Lung (tissue), 12 donors: Measurements from ENCODE around the gene APOBEC3F. TPM values are rescaled to one million over a fixed set of nuclear protein-coding genes. Genes with fewer than 3 reads are reported as not detected.
"Not testable (repeated sequence)": the region's sequence is repeated elsewhere in the genome, so short reads cannot be mapped to it uniquely, and the experiment has no call there.

Experiments
- ATAC-seq: fragments of 200-7000 bp; cut with Tn5 transposase; one replicate; pipeline ENCODE4 v1.9.1; 2020; ENCODE audit warnings: moderate number of reproducible peaks; ENCODE audit not compliant: insufficient read depth, low FRiP score
- DNase-seq, 3 donors: peaks; one replicate each; pipeline ENCODE4 v3.0.0-alpha.2; 2013 to 2017
- H3K27ac ChIP-seq, 2 donors: one replicate each; pipeline ENCODE4 v1.5.1; 2013; ENCODE audit warnings: mild to moderate bottlenecking in 2 of 2, moderate library complexity in 2 of 2, control low read depth in 1 of 2, inconsistent platforms in 1 of 2, low read depth in 1 of 2, low read length in 1 of 2
- H3K27me3 ChIP-seq, 3 donors: one replicate each; pipeline ENCODE4 v1.5.1; 2013; ENCODE audit warnings: low read length in 2 of 3; ENCODE audit not compliant: control insufficient read depth in 3 of 3, insufficient read depth in 3 of 3
- H3K36me3 ChIP-seq, 4 donors: one replicate each; pipeline ENCODE4 v1.5.1; 2013; ENCODE audit warnings: low read length in 4 of 4, mild to moderate bottlenecking in 1 of 4, moderate library complexity in 1 of 4; ENCODE audit not compliant: control insufficient read depth in 4 of 4, insufficient read depth in 4 of 4
- H3K4me1 ChIP-seq, 5 donors: one replicate each; pipeline ENCODE4 v1.5.1; 2013; ENCODE audit warnings: low read length in 5 of 5, mild to moderate bottlenecking in 2 of 5, moderate library complexity in 1 of 5; ENCODE audit not compliant: control insufficient read depth in 5 of 5, insufficient read depth in 5 of 5
- H3K4me3 ChIP-seq: one replicate; pipeline ENCODE4 v1.5.1; 2013; ENCODE audit warnings: mild to moderate bottlenecking, control low read depth, moderate library complexity
- H3K9ac ChIP-seq, 2 donors: one replicate each; pipeline ENCODE4 v1.5.1; 2013; ENCODE audit warnings: low read length in 2 of 2, control low read depth in 1 of 2; ENCODE audit not compliant: insufficient read depth in 1 of 2
- H3K9me3 ChIP-seq, 4 donors: one replicate each; pipeline ENCODE4 v1.5.1; 2013; ENCODE audit warnings: low read length in 3 of 4, mild to moderate bottlenecking in 1 of 4, moderate library complexity in 1 of 4; ENCODE audit not compliant: control insufficient read depth in 4 of 4, insufficient read depth in 3 of 4
- WGBS, 2 donors: extraction: QIAGEN DNeasy Blood & Tissue Kit; methylation state at CpG; one replicate each; pipeline ENCODE4 v1.1.7; 2013; 5-methylcytosine and 5-hydroxymethylcytosine counted together
- polyA plus RNA-seq, 2 donors: library from polyadenylated mRNA; stranded (reverse); fragments of 200-250 nt; gene quantifications; one replicate each; pipeline ENCODE4 v1.2.1, GENCODE V29; 2013
- total RNA-seq, 2 donors: library from RNA; depleted of rRNA in 1 of 2; stranded (reverse); fragments of >200 nt in 1 of 2; gene quantifications; one replicate each; pipeline ENCODE4 v1.2.1, GENCODE V29; 2014 to 2021
- TF ChIP-seq, protein P1 (sequence below): IDR thresholded peaks from 2 replicates; pipeline ENCODE4 v1.5.1; 2012; ENCODE audit warnings: mild to moderate bottlenecking; ENCODE audit errors: control extremely low read depth, extremely low read depth
- donor health status: control.
- donor health status: control.
- donor health status: Bipolar disorder and iron deficiency.
- donor health status: healthy.
- donor health status: DM: yes; HTN: yes; CAD: no.

APOBEC3F gene
- total and polyA plus RNA-seq, 4 donors: 3.6 to 12.1 (median 6.0) TPM

GRCh38 chr22:39051844-39052495 lies 11.3 kb downstream of the APOBEC3F start:
- WGBS, 2 donors: 85 to 88% methylated on average over 15 to 17 of the region's 18 CpGs
- H3K4me3 ChIP-seq, H3K27me3 ChIP-seq, ATAC-seq, H3K9ac ChIP-seq, H3K36me3 ChIP-seq, DNase-seq, H3K9me3 ChIP-seq, H3K27ac ChIP-seq, H3K4me1 ChIP-seq: not testable (repeated sequence)

GRCh38 chr22:39055658-39056057 lies 15.0 kb downstream of the APOBEC3F start:
- no peak overlapping the region for H3K4me3 ChIP-seq
- no peak for DNase-seq
- no peak overlapping the region for H3K9ac ChIP-seq
- H3K27ac ChIP-seq: no peak overlapping the region
- no peaks in the 10 kb centered on the region for H3K4me1 ChIP-seq
- no peak for ATAC-seq
- H3K27me3 ChIP-seq: peaks cover 0 to 2% (median 0%) of the 10 kb centered on the region in 3 donors
- WGBS, 2 donors: 72 to 89% methylated on average over 11 of the region's 11 CpGs
- peaks cover 0 to 5% (median 0%) of the 10 kb centered on the region in 4 donors for H3K9me3 ChIP-seq
- TF ChIP-seq, protein P1, sequence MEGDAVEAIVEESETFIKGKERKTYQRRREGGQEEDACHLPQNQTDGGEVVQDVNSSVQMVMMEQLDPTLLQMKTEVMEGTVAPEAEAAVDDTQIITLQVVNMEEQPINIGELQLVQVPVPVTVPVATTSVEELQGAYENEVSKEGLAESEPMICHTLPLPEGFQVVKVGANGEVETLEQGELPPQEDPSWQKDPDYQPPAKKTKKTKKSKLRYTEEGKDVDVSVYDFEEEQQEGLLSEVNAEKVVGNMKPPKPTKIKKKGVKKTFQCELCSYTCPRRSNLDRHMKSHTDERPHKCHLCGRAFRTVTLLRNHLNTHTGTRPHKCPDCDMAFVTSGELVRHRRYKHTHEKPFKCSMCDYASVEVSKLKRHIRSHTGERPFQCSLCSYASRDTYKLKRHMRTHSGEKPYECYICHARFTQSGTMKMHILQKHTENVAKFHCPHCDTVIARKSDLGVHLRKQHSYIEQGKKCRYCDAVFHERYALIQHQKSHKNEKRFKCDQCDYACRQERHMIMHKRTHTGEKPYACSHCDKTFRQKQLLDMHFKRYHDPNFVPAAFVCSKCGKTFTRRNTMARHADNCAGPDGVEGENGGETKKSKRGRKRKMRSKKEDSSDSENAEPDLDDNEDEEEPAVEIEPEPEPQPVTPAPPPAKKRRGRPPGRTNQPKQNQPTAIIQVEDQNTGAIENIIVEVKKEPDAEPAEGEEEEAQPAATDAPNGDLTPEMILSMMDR: no peak
- peaks cover 0 to 3% (median 0%) of the 10 kb centered on the region in 4 donors for H3K36me3 ChIP-seq

GRCh38 chr22:39061290-39061689 lies 20.6 kb downstream of the APOBEC3F start:
- not testable (repeated sequence) for H3K4me1 ChIP-seq, DNase-seq, H3K27me3 ChIP-seq, H3K27ac ChIP-seq, H3K9me3 ChIP-seq, H3K4me3 ChIP-seq, ATAC-seq, H3K9ac ChIP-seq, H3K36me3 ChIP-seq
- 42 to 60% methylated on average over 6 of the region's 6 CpGs for WGBS, 2 donors

DNA sequence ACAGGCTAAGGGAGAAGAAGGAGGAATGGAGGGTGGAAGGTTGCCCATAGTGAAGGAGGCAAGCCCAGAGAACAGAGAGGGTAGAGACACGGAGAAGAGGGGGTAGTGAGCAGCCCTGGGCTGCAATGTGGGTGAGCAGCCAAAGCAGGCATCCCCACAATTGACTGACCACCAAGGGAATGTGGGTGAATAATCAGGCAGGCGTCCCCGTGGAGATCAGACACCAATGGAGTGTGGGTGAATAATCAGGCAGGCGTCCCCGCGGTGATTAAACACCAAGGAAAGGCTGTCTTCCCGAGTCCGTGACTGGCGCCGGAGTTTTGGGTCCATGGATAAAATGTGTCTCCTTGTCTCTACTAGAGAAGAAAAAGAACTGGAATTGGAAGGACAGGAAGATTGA lies 21.3 kb downstream of the APOBEC3F start:
- not testable (repeated sequence) for H3K4me1 ChIP-seq, H3K27ac ChIP-seq, H3K9me3 ChIP-seq, H3K36me3 ChIP-seq, H3K9ac ChIP-seq, ATAC-seq, H3K4me3 ChIP-seq, DNase-seq, H3K27me3 ChIP-seq
- WGBS, 2 donors: 85 to 91% methylated on average over 10 of the region's 10 CpGs

DNA sequence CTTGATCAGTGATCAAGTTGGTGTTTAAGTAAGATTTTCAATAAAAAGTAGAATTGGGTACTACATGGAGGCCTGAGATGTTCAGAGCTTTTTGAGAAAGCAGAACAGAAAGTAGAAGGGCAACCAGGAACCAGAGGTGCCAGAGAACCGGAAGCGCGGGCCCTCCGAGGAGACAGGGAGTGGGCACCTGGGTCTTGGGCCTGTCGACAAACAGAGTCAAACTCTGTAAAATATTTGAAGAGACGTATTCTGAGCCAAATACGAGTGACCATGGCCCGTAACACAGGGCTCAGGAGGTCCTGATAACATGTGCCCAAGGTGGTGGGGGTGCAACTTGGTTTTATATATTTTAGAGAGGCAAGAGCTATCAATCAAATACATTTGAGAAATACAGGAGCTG lies 23.2 kb downstream of the APOBEC3F start:
- ATAC-seq: not testable (repeated sequence)
- WGBS, 2 donors: 82 to 85% methylated on average over 8 of the region's 8 CpGs

GRCh38 chr22:39066442-39067276 lies 26.0 kb downstream of the APOBEC3F start:
- H3K4me3 ChIP-seq, H3K36me3 ChIP-seq, H3K9me3 ChIP-seq, DNase-seq, H3K27ac ChIP-seq, H3K27me3 ChIP-seq, H3K9ac ChIP-seq, ATAC-seq, H3K4me1 ChIP-seq: not testable (repeated sequence)
- WGBS, 2 donors: 86 to 89% methylated on average over 9 of the region's 9 CpGs

More for the DNA sequence above, 23.2 kb downstream of the APOBEC3F start:
- not testable (repeated sequence) for H3K27me3 ChIP-seq, H3K9ac ChIP-seq, H3K9me3 ChIP-seq, H3K36me3 ChIP-seq, H3K27ac ChIP-seq, DNase-seq, H3K4me3 ChIP-seq, H3K4me1 ChIP-seq
